ENCODE measurements around the gene KCNC1. TPM values are rescaled to one million over a fixed set of nuclear protein-coding genes. Genes with fewer than 3 reads are reported as not detected.
A peak's percentile ranks its signal among the peaks of the same experiment; 100 is the strongest.

Gene KCNC1
- total RNA-seq, 1 experiment from 2014 or later: 0.20 TPM

GRCh38 chr11:17735818-17736578 is 1.4 kb downstream of the KCNC1 start (continued):
- TF ChIP-seq FOXP4 (CRISPR knock-in tag; IDR thresholded peaks at IDR 0.05) (peak; percentile 99), E2F1 (CRISPR knock-in tag; IDR thresholded peaks at IDR 0.05) (peak; percentile 95), FOXJ3 (CRISPR knock-in tag; IDR thresholded peaks at IDR 0.05; ENCODE audit: borderline replicate concordance) (no peak), CBFB (CRISPR knock-in tag; IDR thresholded peaks at IDR 0.05; ENCODE audit: low read depth) (0 out of 2 replicates have a peak, but pooled peaks have one; percentile 41), ZNF232 (CRISPR knock-in tag; IDR thresholded peaks at IDR 0.05) (peak; percentile 93), SMAD4 (CRISPR knock-in tag; IDR thresholded peaks at IDR 0.05) (peak; percentile 95), ZNF396 (CRISPR knock-in tag; IDR thresholded peaks at IDR 0.05; ENCODE audit: borderline replicate concordance) (no peak), NFE2L1 (CRISPR knock-in tag; IDR thresholded peaks at IDR 0.05) (peak; percentile 94), ZNF263 (CRISPR knock-in tag; IDR thresholded peaks at IDR 0.05; ENCODE audit: low read depth) (peak; percentile 65), MYBL2 (CRISPR knock-in tag; IDR thresholded peaks at IDR 0.05) (peak; percentile 97), AFF4 (CRISPR knock-in tag; IDR thresholded peaks at IDR 0.05; ENCODE audit: borderline replicate concordance) (peak; percentile 88; the same call in 1 of the 2 replicates), GABPB1 (CRISPR knock-in tag; IDR thresholded peaks at IDR 0.05) (no peak), GTF2I (CRISPR knock-in tag; conservative IDR thresholded peaks at IDR 0.05) (no peak), NFYB (CRISPR knock-in tag; conservative IDR thresholded peaks at IDR 0.05; ENCODE audit: low read depth) (no peak; the same call in 1 of the 2 replicates), PRRX2 (CRISPR knock-in tag; IDR thresholded peaks at IDR 0.05) (no peak), ZNF512 (CRISPR knock-in tag; IDR thresholded peaks at IDR 0.05; ENCODE audit: borderline replicate concordance) (0 out of 2 replicates have a peak, but pooled peaks have one; percentile 32), ZSCAN18 (CRISPR knock-in tag; IDR thresholded peaks at IDR 0.05) (no peak), USF2 (CRISPR knock-in tag; IDR thresholded peaks at IDR 0.05) (no peak), CTCF (IDR thresholded peaks at IDR 0.05) (peak; percentile 52; the same call in 1 of the 2 replicates), ERG (CRISPR knock-in tag; IDR thresholded peaks at IDR 0.05) (no peak), KAT7 (CRISPR knock-in tag; IDR thresholded peaks at IDR 0.05; ENCODE audit: borderline replicate concordance) (peak; percentile 95; the same call in 1 of the 2 replicates), IRF2 (CRISPR knock-in tag; IDR thresholded peaks at IDR 0.05; ENCODE audit: borderline replicate concordance, low read depth) (peak; percentile 85; the same call in 1 of the 2 replicates), ZNF671 (CRISPR knock-in tag; IDR thresholded peaks at IDR 0.05) (no peak)
